Left colon (tissue), 2 donors: ENCODE measurements around the gene SECISBP2. TPM values are rescaled to one million over a fixed set of nuclear protein-coding genes. Genes with fewer than 3 reads are reported as not detected.
"Not testable (repeated sequence)": the region's sequence is repeated elsewhere in the genome, so short reads cannot be mapped to it uniquely, and the experiment has no call there.

ENCODE experiments used
- ATAC-seq: fragments of 200-7000 bp; cut with Tn5 transposase; one replicate; pipeline ENCODE4 v1.9.1; 2020; ENCODE audit warnings: mild to moderate bottlenecking, moderate library complexity
- DNase-seq, 2 donors: peaks; one replicate each; pipeline ENCODE4 v3.0.0-alpha.2; 2020
- intact Hi-C, 2 donors: fragments of 100-400 bp; cut with DNase I in 1 of 2; cut with micrococcal nuclease in 1 of 2; formaldehyde crosslinking; loops; one replicate each; pipeline versions ENCODE4 v1.11.2 to v1.14.0; 2022; cut with DNase I, micrococcal nuclease
- total RNA-seq, 2 donors: library from RNA; stranded (reverse); fragmentation: NEBNext Ultra II Directional; extraction: Animal tissue kit (Norgen Biotek cat#: 25700); gene quantifications; one replicate each; pipeline ENCODE4 v1.2.1, GENCODE V29; 2021
- donor health status: DM: no; HTN: no; CAD: no.
- donor health status: DM: yes; HTN: yes; CAD: no.

The SECISBP2 gene
- total RNA-seq, 2 donors from 2014 or later, result 49.4 to 54.3 TPM

- ATAC-seq, result no peak
Measured at GRCh38 chr9:89340332-89340731, 22.0 kb downstream of the SECISBP2 start.

GRCh38 chr9:89342213-89342612 lies 23.9 kb downstream of the SECISBP2 start:
- ATAC-seq, result no peak
- intact Hi-C loops, result no loop called here
- no peak for DNase-seq

More at GRCh38 chr9:89340332-89340731, 22.0 kb downstream of the SECISBP2 start:
- intact Hi-C loops, result no loop called here
- DNase-seq, result no peak

- no peak for DNase-seq
- ATAC-seq, result no peak
- intact Hi-C loops, result no loop called here
Measured at GRCh38 chr9:89342948-89343347, 24.6 kb downstream of the SECISBP2 start.

GRCh38 chr9:89343812-89344211 lies 25.5 kb downstream of the SECISBP2 start:
- ATAC-seq, intact Hi-C loops, DNase-seq: not testable (repeated sequence)

- ATAC-seq (no peak), DNase-seq (no peak)
- intact Hi-C loops, result no loop called here
Measured at GRCh38 chr9:89345476-89345875, 27.2 kb downstream of the SECISBP2 start.

- intact Hi-C loops, result no loop called here
- DNase-seq (no peak), ATAC-seq (no peak)
Measured at GRCh38 chr9:89346696-89347095, 28.4 kb downstream of the SECISBP2 start.

GRCh38 chr9:89347651-89348050 lies 29.4 kb downstream of the SECISBP2 start:
- intact Hi-C loops, result no loop called here
- ATAC-seq (no peak), DNase-seq (no peak)

GRCh38 chr9:89349607-89350006 lies 31.3 kb downstream of the SECISBP2 start:
- DNase-seq, result no peak
- intact Hi-C loops, result no loop called here
- ATAC-seq, result no peak

GRCh38 chr9:89350988-89351557 lies 32.8 kb downstream of the SECISBP2 start:
- ATAC-seq, result no peak
- DNase-seq, result no peak
- intact Hi-C loops, result no loop called here

- DNase-seq (no peak), ATAC-seq (no peak)
- intact Hi-C loops, result no loop called here
Measured at GRCh38 chr9:89351584-89352300, 33.4 kb downstream of the SECISBP2 start.

GRCh38 chr9:89352451-89352850 lies 34.2 kb downstream of the SECISBP2 start:
- no peak for ATAC-seq
- intact Hi-C loops, result no loop called here
- no peak for DNase-seq

- ATAC-seq (no peak), DNase-seq (no peak)
- intact Hi-C loops, result no loop called here
Measured at GRCh38 chr9:89352874-89353649, 34.8 kb downstream of the SECISBP2 start.

GRCh38 chr9:89353989-89354388 lies 35.7 kb downstream of the SECISBP2 start:
- ATAC-seq (no peak), DNase-seq (no peak)
- intact Hi-C loops, result no loop called here

GRCh38 chr9:89354471-89354870 lies 36.2 kb downstream of the SECISBP2 start:
- ATAC-seq (no peak), DNase-seq (no peak)
- intact Hi-C loops, result no loop called here

- DNase-seq (no peak), ATAC-seq (no peak)
- intact Hi-C loops, result no loop called here
Measured at GRCh38 chr9:89356782-89357181, 38.5 kb downstream of the SECISBP2 start.

GRCh38 chr9:89357331-89358197 lies 39.3 kb downstream of the SECISBP2 start:
- intact Hi-C loops, result no loop called here
- no peak for DNase-seq
- ATAC-seq, result peak; percentile 17

GRCh38 chr9:89358376-89358916 lies 40.1 kb downstream of the SECISBP2 start:
- DNase-seq, result no peak
- intact Hi-C loops, result no loop called here
- ATAC-seq, result no peak

GRCh38 chr9:89358985-89359384 lies 40.7 kb downstream of the SECISBP2 start:
- intact Hi-C loops, result no loop called here

GRCh38 chr9:89359751-89360261 lies 41.5 kb downstream of the SECISBP2 start:
- ATAC-seq (no peak), DNase-seq (no peak)
- intact Hi-C loops, result no loop called here

More at GRCh38 chr9:89358985-89359384, 40.7 kb downstream of the SECISBP2 start:
- DNase-seq (no peak), ATAC-seq (no peak)
